ENCODE results near the gene ATP2A3. TPM values are rescaled to one million over a fixed set of nuclear protein-coding genes. Genes with fewer than 3 reads are reported as not detected.

ATP2A3 gene
- total RNA-seq, 1 experiment from 2014 or later = 13.3 TPM

DNA sequence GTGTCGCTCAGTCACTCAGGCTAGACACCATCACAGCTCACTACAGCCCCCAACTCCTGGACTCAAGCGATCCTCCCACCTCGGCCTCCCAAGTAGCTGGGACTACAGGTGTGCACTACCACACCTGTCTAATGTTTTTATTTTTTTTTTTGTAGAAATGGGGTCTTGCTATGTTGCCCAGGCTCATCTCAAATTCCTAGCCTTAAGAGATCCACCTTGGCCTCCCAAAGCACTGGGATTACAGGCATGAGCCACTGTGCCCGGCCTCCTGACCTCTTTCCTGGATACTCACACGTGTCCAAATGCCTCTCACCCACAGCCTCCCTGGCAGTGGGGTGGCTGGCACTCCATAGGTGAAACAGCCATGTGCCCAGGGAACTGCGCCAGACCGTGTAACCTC is 88.9 kb downstream of the ATP2A3 start:
- Histone ChIP-seq H3K23me2 (ENCODE audit: insufficient read length, low read depth, low read length, poor library complexity, severe bottlenecking) (no peaks in the 10 kb centered on the region), H3K18ac (ENCODE audit: insufficient read length, low read depth, low read length) (no peak overlapping the region), H3K27ac (ENCODE audit: insufficient read length, low read depth, low read length) (no peak overlapping the region), H2BK5ac (ENCODE audit: insufficient read length, low read length) (no peak overlapping the region), H3K4me1 (ENCODE audit: insufficient read depth, low read length) (no peaks in the 10 kb centered on the region), H3K56ac (ENCODE audit: insufficient read length, low read depth, low read length) (no peak overlapping the region), H2BK120ac (ENCODE audit: low read depth, low read length, poor library complexity, severe bottlenecking) (no peak overlapping the region), H2BK15ac (ENCODE audit: low read depth, low read length) (no peak overlapping the region), H2BK12ac (ENCODE audit: insufficient read length, low read depth, low read length) (no peak overlapping the region), H4K8ac (replicated peaks; ENCODE audit: insufficient read length, low read depth, low read length) (no peak overlapping the region), H3K4me2 (ENCODE audit: insufficient read depth, insufficient read length, low read length) (no peak overlapping the region), H3T11ph (ENCODE audit: low read length) (no peak overlapping the region), H2BK20ac (ENCODE audit: low read depth, low read length, poor library complexity, severe bottlenecking) (no peak overlapping the region), H3K9me3 (ENCODE audit: control insufficient read depth, low read depth, low read length) (no peaks in the 10 kb centered on the region), H3K23ac (ENCODE audit: insufficient read length, low read depth, low read length) (no peak overlapping the region), H3K79me1 (ENCODE audit: insufficient read depth, low read depth, low read length, poor library complexity, severe bottlenecking) (no peaks in the 10 kb centered on the region), H3K79me2 (ENCODE audit: insufficient read depth, low read length) (no peaks in the 10 kb centered on the region), H3K27me3 (ENCODE audit: insufficient read depth, low read length) (no peaks in the 10 kb centered on the region), H4K20me1 (ENCODE audit: control insufficient read depth, insufficient read depth, insufficient read length) (no peaks in the 10 kb centered on the region), H4K91ac (ENCODE audit: insufficient read length, low read depth, low read length) (no peak overlapping the region), H3K4ac (ENCODE audit: low read depth, low read length) (no peak overlapping the region), H2AFZ (ENCODE audit: low read length) (no peak overlapping the region), H4K5ac (ENCODE audit: insufficient read length, low read depth, low read length) (no peak overlapping the region), H3K14ac (ENCODE audit: insufficient read depth, low read length) (no peak overlapping the region), H2AK5ac (ENCODE audit: insufficient read length, low read length) (no peak overlapping the region), H3K9ac (ENCODE audit: extremely low read depth, insufficient read length, low read length) (no peak overlapping the region)
- H3K27me3 Mint-ChIP-seq (ENCODE audit: low read depth) = no peaks in the 10 kb centered on the region
- no peaks in the 10 kb centered on the region for H3K9me3 Mint-ChIP-seq
- H3K4me3 Mint-ChIP-seq = no peak overlapping the region
- TF ChIP-seq, protein P1, sequence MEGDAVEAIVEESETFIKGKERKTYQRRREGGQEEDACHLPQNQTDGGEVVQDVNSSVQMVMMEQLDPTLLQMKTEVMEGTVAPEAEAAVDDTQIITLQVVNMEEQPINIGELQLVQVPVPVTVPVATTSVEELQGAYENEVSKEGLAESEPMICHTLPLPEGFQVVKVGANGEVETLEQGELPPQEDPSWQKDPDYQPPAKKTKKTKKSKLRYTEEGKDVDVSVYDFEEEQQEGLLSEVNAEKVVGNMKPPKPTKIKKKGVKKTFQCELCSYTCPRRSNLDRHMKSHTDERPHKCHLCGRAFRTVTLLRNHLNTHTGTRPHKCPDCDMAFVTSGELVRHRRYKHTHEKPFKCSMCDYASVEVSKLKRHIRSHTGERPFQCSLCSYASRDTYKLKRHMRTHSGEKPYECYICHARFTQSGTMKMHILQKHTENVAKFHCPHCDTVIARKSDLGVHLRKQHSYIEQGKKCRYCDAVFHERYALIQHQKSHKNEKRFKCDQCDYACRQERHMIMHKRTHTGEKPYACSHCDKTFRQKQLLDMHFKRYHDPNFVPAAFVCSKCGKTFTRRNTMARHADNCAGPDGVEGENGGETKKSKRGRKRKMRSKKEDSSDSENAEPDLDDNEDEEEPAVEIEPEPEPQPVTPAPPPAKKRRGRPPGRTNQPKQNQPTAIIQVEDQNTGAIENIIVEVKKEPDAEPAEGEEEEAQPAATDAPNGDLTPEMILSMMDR (conservative IDR thresholded peaks at IDR 0.05) = no peak
- no peak overlapping the region for H3K27ac Mint-ChIP-seq
- no peak for DNase-seq
- no CpG with 5 or more reads among the region's 7 CpGs for WGBS (ENCODE audit: extremely low coverage, insufficient read length, low lambda C conversion rate)
- H3K4me1 Mint-ChIP-seq = peaks cover 9 to 15% of the 10 kb centered on the region in 2 experiments
- H3K36me3 Mint-ChIP-seq (ENCODE audit: insufficient read depth in 1 of 3, low read depth in 3 of 3) = peaks cover 4 to 26% (median 25%) of the 10 kb centered on the region in 3 experiments; a peak in 6 of 7 replicates

Other genes starting within 250 kb of the ATP2A3 start
- 26.6 and 26.7 TPM in 2 replicates for gene HASPIN, start 240.5 kb downstream of the ATP2A3 start, total RNA-seq (2021)
- gene ITGAE, start 163.2 kb downstream of the ATP2A3 start, total RNA-seq (2021) = 23.5 and 24.2 TPM in 2 replicates
- 43.0 and 45.7 TPM in 2 replicates for gene NCBP3, start 118.2 kb downstream of the ATP2A3 start, total RNA-seq (2021)
- 6.4 and 6.7 TPM in 2 replicates for gene CAMKK1, start 71.4 kb downstream of the ATP2A3 start, total RNA-seq (2021)
- gene P2RX1, start 48.0 kb downstream of the ATP2A3 start, total RNA-seq (2021) = 0.09 TPM in 1 of 2 replicates, not detected in the other
- gene ZZEF1, start 178.6 kb upstream of the ATP2A3 start, total RNA-seq (2021) = 17.4 and 22.1 TPM in 2 replicates
- gene CYB5D2, start 178.8 kb upstream of the ATP2A3 start, total RNA-seq (2021) = 7.8 and 8.4 TPM in 2 replicates

All from H9 (cell line).